Measurements from ENCODE around the gene ANKRD13A. TPM values are rescaled to one million over a fixed set of nuclear protein-coding genes. Genes with fewer than 3 reads are reported as not detected.

ANKRD13A gene
- total and polyA plus RNA-seq, 2 experiments from 2014 or later: 5.7 to 25.6 TPM

DNA sequence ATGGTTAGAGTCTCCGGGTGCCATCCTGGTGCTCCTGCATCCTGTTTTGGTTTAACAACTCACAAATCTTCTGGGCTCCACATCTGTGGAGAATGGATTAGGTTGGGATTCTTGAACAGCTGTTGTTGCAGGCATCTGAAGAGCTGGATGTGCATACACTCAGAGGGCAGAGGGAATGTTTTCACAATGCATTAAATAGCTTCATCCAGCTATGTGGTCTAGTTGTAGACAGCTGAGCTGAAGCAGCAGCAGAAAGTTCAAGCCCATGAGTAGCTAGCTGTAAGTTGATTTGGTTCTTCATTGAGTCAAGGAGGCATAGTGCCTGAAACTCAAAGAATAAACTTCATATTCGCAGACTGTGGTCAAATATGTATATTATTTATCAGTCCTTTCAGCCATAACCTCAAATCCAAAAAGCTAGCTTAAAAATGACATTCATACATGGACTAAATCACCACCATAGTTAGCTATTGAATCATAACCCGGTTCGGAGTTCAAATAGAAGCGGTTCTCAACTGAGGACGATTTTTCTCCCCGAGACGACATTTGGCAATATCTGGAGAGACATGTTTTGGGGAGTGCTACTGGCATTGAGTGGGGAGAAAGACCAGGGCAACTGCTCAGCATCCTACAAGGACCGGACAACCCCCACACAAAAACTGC is 858 bp upstream of the ANKRD13A start:
- 0 out of 2 replicates have a peak, but pooled peaks cover 3% of the 10 kb centered on the region for H3K9me2 ChIP-seq (ENCODE audit: insufficient read depth)

More for the DNA sequence above, 858 bp upstream of the ANKRD13A start:
- TF ChIP-seq NANOG (IDR thresholded peaks at IDR 0.05; ENCODE audit: borderline replicate concordance) (no peak), ZNF331 (CRISPR knock-in tag; IDR thresholded peaks at IDR 0.05; ENCODE audit: low read depth) (no peak), CREB1 (CRISPR knock-in tag; IDR thresholded peaks at IDR 0.05; ENCODE audit: low read depth) (no peak), POLR2AphosphoS5 (IDR thresholded peaks at IDR 0.05; ENCODE audit: low read depth) (no peak), EZH2phosphoT487 (IDR thresholded peaks at IDR 0.05; ENCODE audit: unreplicated experiment) (no peak), REST (IDR thresholded peaks at IDR 0.05; ENCODE audit: unreplicated experiment) (no peak), JUNB (IDR thresholded peaks at IDR 0.05; ENCODE audit: unreplicated experiment) (no peak), STAT1 (IDR thresholded peaks at IDR 0.05; ENCODE audit: unreplicated experiment) (no peak), ZNF114 (CRISPR knock-in tag; IDR thresholded peaks at IDR 0.05) (no peak), EZH2 (IDR thresholded peaks at IDR 0.05; ENCODE audit: low read depth, unreplicated experiment) (no peak)
- TF ChIP-seq, protein P1, sequence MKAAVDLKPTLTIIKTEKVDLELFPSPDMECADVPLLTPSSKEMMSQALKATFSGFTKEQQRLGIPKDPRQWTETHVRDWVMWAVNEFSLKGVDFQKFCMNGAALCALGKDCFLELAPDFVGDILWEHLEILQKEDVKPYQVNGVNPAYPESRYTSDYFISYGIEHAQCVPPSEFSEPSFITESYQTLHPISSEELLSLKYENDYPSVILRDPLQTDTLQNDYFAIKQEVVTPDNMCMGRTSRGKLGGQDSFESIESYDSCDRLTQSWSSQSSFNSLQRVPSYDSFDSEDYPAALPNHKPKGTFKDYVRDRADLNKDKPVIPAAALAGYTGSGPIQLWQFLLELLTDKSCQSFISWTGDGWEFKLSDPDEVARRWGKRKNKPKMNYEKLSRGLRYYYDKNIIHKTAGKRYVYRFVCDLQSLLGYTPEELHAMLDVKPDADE (IDR thresholded peaks at IDR 0.05): no peak
- TF ChIP-seq, protein P2, sequence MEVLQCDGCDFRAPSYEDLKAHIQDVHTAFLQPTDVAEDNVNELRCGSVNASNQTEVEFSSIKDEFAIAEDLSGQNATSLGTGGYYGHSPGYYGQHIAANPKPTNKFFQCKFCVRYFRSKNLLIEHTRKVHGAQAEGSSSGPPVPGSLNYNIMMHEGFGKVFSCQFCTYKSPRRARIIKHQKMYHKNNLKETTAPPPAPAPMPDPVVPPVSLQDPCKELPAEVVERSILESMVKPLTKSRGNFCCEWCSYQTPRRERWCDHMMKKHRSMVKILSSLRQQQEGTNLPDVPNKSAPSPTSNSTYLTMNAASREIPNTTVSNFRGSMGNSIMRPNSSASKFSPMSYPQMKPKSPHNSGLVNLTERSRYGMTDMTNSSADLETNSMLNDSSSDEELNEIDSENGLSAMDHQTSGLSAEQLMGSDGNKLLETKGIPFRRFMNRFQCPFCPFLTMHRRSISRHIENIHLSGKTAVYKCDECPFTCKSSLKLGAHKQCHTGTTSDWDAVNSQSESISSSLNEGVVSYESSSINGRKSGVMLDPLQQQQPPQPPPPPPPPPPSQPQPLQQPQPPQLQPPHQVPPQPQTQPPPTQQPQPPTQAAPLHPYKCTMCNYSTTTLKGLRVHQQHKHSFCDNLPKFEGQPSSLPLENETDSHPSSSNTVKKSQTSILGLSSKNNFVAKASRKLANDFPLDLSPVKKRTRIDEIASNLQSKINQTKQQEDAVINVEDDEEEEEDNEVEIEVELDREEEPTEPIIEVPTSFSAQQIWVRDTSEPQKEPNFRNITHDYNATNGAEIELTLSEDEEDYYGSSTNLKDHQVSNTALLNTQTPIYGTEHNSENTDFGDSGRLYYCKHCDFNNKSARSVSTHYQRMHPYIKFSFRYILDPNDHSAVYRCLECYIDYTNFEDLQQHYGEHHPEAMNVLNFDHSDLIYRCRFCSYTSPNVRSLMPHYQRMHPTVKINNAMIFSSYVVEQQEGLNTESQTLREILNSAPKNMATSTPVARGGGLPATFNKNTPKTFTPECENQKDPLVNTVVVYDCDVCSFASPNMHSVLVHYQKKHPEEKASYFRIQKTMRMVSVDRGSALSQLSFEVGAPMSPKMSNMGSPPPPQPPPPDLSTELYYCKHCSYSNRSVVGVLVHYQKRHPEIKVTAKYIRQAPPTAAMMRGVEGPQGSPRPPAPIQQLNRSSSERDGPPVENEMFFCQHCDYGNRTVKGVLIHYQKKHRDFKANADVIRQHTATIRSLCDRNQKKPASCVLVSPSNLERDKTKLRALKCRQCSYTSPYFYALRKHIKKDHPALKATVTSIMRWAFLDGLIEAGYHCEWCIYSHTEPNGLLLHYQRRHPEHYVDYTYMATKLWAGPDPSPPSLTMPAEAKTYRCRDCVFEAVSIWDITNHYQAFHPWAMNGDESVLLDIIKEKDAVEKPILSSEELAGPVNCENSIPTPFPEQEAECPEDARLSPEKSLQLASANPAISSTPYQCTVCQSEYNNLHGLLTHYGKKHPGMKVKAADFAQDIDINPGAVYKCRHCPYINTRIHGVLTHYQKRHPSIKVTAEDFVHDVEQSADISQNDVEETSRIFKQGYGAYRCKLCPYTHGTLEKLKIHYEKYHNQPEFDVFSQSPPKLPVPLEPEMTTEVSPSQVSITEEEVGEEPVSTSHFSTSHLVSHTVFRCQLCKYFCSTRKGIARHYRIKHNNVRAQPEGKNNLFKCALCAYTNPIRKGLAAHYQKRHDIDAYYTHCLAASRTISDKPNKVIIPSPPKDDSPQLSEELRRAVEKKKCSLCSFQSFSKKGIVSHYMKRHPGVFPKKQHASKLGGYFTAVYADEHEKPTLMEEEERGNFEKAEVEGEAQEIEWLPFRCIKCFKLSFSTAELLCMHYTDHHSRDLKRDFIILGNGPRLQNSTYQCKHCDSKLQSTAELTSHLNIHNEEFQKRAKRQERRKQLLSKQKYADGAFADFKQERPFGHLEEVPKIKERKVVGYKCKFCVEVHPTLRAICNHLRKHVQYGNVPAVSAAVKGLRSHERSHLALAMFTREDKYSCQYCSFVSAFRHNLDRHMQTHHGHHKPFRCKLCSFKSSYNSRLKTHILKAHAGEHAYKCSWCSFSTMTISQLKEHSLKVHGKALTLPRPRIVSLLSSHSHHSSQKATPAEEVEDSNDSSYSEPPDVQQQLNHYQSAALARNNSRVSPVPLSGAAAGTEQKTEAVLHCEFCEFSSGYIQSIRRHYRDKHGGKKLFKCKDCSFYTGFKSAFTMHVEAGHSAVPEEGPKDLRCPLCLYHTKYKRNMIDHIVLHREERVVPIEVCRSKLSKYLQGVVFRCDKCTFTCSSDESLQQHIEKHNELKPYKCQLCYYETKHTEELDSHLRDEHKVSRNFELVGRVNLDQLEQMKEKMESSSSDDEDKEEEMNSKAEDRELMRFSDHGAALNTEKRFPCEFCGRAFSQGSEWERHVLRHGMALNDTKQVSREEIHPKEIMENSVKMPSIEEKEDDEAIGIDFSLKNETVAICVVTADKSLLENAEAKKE (CRISPR knock-in tag; IDR thresholded peaks at IDR 0.05): no peak
- TF ChIP-seq, protein P3, sequence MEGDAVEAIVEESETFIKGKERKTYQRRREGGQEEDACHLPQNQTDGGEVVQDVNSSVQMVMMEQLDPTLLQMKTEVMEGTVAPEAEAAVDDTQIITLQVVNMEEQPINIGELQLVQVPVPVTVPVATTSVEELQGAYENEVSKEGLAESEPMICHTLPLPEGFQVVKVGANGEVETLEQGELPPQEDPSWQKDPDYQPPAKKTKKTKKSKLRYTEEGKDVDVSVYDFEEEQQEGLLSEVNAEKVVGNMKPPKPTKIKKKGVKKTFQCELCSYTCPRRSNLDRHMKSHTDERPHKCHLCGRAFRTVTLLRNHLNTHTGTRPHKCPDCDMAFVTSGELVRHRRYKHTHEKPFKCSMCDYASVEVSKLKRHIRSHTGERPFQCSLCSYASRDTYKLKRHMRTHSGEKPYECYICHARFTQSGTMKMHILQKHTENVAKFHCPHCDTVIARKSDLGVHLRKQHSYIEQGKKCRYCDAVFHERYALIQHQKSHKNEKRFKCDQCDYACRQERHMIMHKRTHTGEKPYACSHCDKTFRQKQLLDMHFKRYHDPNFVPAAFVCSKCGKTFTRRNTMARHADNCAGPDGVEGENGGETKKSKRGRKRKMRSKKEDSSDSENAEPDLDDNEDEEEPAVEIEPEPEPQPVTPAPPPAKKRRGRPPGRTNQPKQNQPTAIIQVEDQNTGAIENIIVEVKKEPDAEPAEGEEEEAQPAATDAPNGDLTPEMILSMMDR (conservative IDR thresholded peaks at IDR 0.05; ENCODE audit: low read depth in 2 of 2): no peak
- no peak for ATAC-seq
- Histone ChIP-seq H3F3A (replicated peaks; ENCODE audit: low read depth) (0 out of 2 replicates have a peak, but pooled peaks cover 2% of the 10 kb centered on the region), H3K27me3 (ENCODE audit: insufficient read depth) (peaks cover 19% of the 10 kb centered on the region), H3K4me3 (peak overlapping the region; percentile 79), H3K4me2 (peak overlapping the region; percentile 99), H4K20me1 (replicated peaks; ENCODE audit: insufficient read depth) (peaks cover 12% of the 10 kb centered on the region), H3K27ac (ENCODE audit: low read depth) (no peak overlapping the region), H3K79me2 (replicated peaks; ENCODE audit: insufficient read depth) (peaks cover 17% of the 10 kb centered on the region), H2AFZ (peak overlapping the region; percentile 38; the same call in 1 of the 2 replicates), H3K4me1 (ENCODE audit: insufficient read depth) (peaks cover 25% of the 10 kb centered on the region), H3K36me3 (ENCODE audit: insufficient read depth) (no peaks in the 10 kb centered on the region)
- H3K9me3 Mint-ChIP-seq: no peaks in the 10 kb centered on the region
- H3K27me3 Mint-ChIP-seq (ENCODE audit: insufficient read depth, low read depth, poor library complexity): peaks cover 16% of the 10 kb centered on the region
- peak overlapping the region; percentile 85 for H3K4me3 Mint-ChIP-seq
- peak overlapping the region; percentile 99; the same call in 1 of the 2 replicates for H3K27ac Mint-ChIP-seq
- no peak for DNase-seq (ENCODE audit: low spot score)
- no peaks in the 10 kb centered on the region; the same call in 2 of the 3 replicates for H3K36me3 Mint-ChIP-seq (ENCODE audit: low read depth)
- H3K4me1 Mint-ChIP-seq: peaks cover 19% of the 10 kb centered on the region

Measured in GM23338 (cell line).